HL-60 (cell line): Measurements from ENCODE around the gene CNTN3.

Experiments
- DNase-seq, 2 experiments: peaks; one replicate each; pipeline ENCODE4 v3.0.0-alpha.2; 2010 to 2020; ENCODE audit warnings: low read depth in 1 of 2, low spot score in 1 of 2
- H3K27ac ChIP-seq: fragments of 250-450 bp; sonication (Bioruptor Pico); replicated peaks from 2 replicates; pipeline ENCODE4 v1.5.1; 2020; ENCODE audit warnings: mild to moderate bottlenecking, moderate library complexity
- H3K27me3 ChIP-seq: fragments of 250-450 bp; sonication (Bioruptor Pico); 2 replicates; pipeline ENCODE4 v1.5.1; 2021; ENCODE audit warnings: mild to moderate bottlenecking, moderate library complexity; ENCODE audit not compliant: insufficient read depth, poor library complexity, severe bottlenecking
- H3K4me3 ChIP-seq: replicated peaks from 2 replicates; pipeline ENCODE4 v1.5.1; 2011; ENCODE audit warnings: mild to moderate bottlenecking, control low read depth, low read length; ENCODE audit not compliant: insufficient read depth
- CTCF ChIP-seq: IDR thresholded peaks from one replicate; pipeline ENCODE4 v1.5.1; 2011; ENCODE audit warnings: low read length, control low read depth, inconsistent platforms; ENCODE audit not compliant: insufficient read depth
- GABPA ChIP-seq: IDR thresholded peaks from 2 replicates; pipeline ENCODE4 v1.6.1; 2012; ENCODE audit warnings: low read depth
- POLR2AphosphoS5 ChIP-seq: IDR thresholded peaks from 2 replicates; pipeline ENCODE4 v1.6.1; 2012; ENCODE audit warnings: low read depth
- REST ChIP-seq: IDR thresholded peaks from 2 replicates; pipeline ENCODE4 v1.6.1; 2012; ENCODE audit warnings: low read depth; ENCODE audit not compliant: insufficient replicate concordance
- SPI1 ChIP-seq: IDR thresholded peaks from 2 replicates; pipeline ENCODE4 v1.6.1; 2012; ENCODE audit warnings: low read depth, mild to moderate bottlenecking, borderline replicate concordance

The CNTN3 gene

GRCh38 chr3:74646094-74646493 is 31.6 kb upstream of the CNTN3 start:
- no peak for TF ChIP-seq GABPA
- no peak for TF ChIP-seq POLR2AphosphoS5
- no peak for TF ChIP-seq SPI1
- no peak for TF ChIP-seq CTCF
- TF ChIP-seq REST: no peak
- no peaks in the 10 kb centered on the region for H3K27me3 ChIP-seq
- no peak for DNase-seq
- no peak overlapping the region for H3K4me3 ChIP-seq
- no peak overlapping the region for H3K27ac ChIP-seq

GRCh38 chr3:74643636-74644035 is 29.2 kb upstream of the CNTN3 start:
- DNase-seq: no peak
- TF ChIP-seq REST (no peak), SPI1 (no peak), CTCF (no peak), GABPA (no peak), POLR2AphosphoS5 (no peak)
- Histone ChIP-seq H3K27me3 (no peaks in the 10 kb centered on the region), H3K4me3 (no peak overlapping the region), H3K27ac (no peak overlapping the region)

GRCh38 chr3:74642876-74643275 is 28.4 kb upstream of the CNTN3 start:
- TF ChIP-seq GABPA: no peak
- no peak for TF ChIP-seq CTCF
- TF ChIP-seq REST: no peak
- TF ChIP-seq POLR2AphosphoS5: no peak
- no peak for TF ChIP-seq SPI1
- no peak overlapping the region for H3K4me3 ChIP-seq
- H3K27ac ChIP-seq: no peak overlapping the region
- no peaks in the 10 kb centered on the region for H3K27me3 ChIP-seq
- no peak for DNase-seq
